ENCODE results near the gene ME2. TPM values are rescaled to one million over a fixed set of nuclear protein-coding genes. Genes with fewer than 3 reads are reported as not detected.
"Not testable (repeated sequence)": the region's sequence is repeated elsewhere in the genome, so short reads cannot be mapped to it uniquely, and the experiment has no call there.

ME2 gene
- polyA plus RNA-seq (2013, experiment 1 of 4) = 80.0 TPM
- 68.7 TPM for polyA plus RNA-seq (2013, experiment 2 of 4)
- polyA plus RNA-seq (2013, experiment 3 of 4) = 65.6 TPM
- polyA plus RNA-seq (2013, experiment 4 of 4) = 70.1 TPM

GRCh38 chr18:50878345-50879301 is at the start of gene ME2:
TSS of gene ME2 (plus strand) at chr18:50879118. CDS start at chr18:50895821, 16,703 bp downstream.
- no peaks in the 10 kb centered on the region for H3K27me3 ChIP-seq (ENCODE audit: control insufficient read depth, insufficient read depth, low read length, poor library complexity, severe bottlenecking)
- H3K4me3 ChIP-seq (ENCODE audit: insufficient read depth, low read depth, low read length) = peak within 1 kb of the TSS; percentile 77
- H3K36me3 ChIP-seq (ENCODE audit: control insufficient read depth, insufficient read depth, low read length) = no peaks in the 10 kb centered on the region
- H3K9me3 ChIP-seq (ENCODE audit: control insufficient read depth, low read length) = no peaks in the 10 kb centered on the region
- H3K27ac ChIP-seq (ENCODE audit: insufficient read depth, low read depth, low read length, poor library complexity, severe bottlenecking) = peak within 1 kb of the TSS; percentile 81
- WGBS, 2 experiments = 2% methylated on average over 78 of the region's 78 CpGs
- peaks cover 14% of the 10 kb centered on the region for H3K4me1 ChIP-seq (ENCODE audit: control insufficient read depth, insufficient read depth, low read length)

- 85 to 89% methylated on average over 5 of the region's 5 CpGs for WGBS, 2 experiments
- H3K4me1 ChIP-seq (ENCODE audit: control insufficient read depth, insufficient read depth, low read length) = no peaks in the 10 kb centered on the region
- H3K36me3 ChIP-seq (ENCODE audit: control insufficient read depth, insufficient read depth, low read length) = no peaks in the 10 kb centered on the region
- H3K4me3 ChIP-seq (ENCODE audit: insufficient read depth, low read depth, low read length) = no peak overlapping the region
- no peaks in the 10 kb centered on the region for H3K9me3 ChIP-seq (ENCODE audit: control insufficient read depth, low read length)
- H3K27ac ChIP-seq (ENCODE audit: insufficient read depth, low read depth, low read length, poor library complexity, severe bottlenecking) = no peak overlapping the region
- no peaks in the 10 kb centered on the region for H3K27me3 ChIP-seq (ENCODE audit: control insufficient read depth, insufficient read depth, low read length, poor library complexity, severe bottlenecking)
These were observed 49.3 kb upstream of the ME2 start for GRCh38 chr18:50829644-50830043.

- 94 to 96% methylated on average over 5 of the region's 5 CpGs for WGBS, 2 experiments
- H3K9me3 ChIP-seq (ENCODE audit: control insufficient read depth, low read length) = no peaks in the 10 kb centered on the region
- H3K27me3 ChIP-seq (ENCODE audit: control insufficient read depth, insufficient read depth, low read length, poor library complexity, severe bottlenecking) = no peaks in the 10 kb centered on the region
- no peak overlapping the region for H3K4me3 ChIP-seq (ENCODE audit: insufficient read depth, low read depth, low read length)
- H3K27ac ChIP-seq (ENCODE audit: insufficient read depth, low read depth, low read length, poor library complexity, severe bottlenecking) = no peak overlapping the region
- H3K36me3 ChIP-seq (ENCODE audit: control insufficient read depth, insufficient read depth, low read length) = no peaks in the 10 kb centered on the region
- no peaks in the 10 kb centered on the region for H3K4me1 ChIP-seq (ENCODE audit: control insufficient read depth, insufficient read depth, low read length)
These were observed 48.4 kb upstream of the ME2 start for GRCh38 chr18:50830544-50830943.

GRCh38 chr18:50832754-50833153 is 46.2 kb upstream of the ME2 start:
- WGBS, 2 experiments = 89 to 90% methylated on average over 2 of the region's 2 CpGs
- H3K36me3 ChIP-seq (ENCODE audit: control insufficient read depth, insufficient read depth, low read length) = no peaks in the 10 kb centered on the region

GRCh38 chr18:50833496-50833895 is 45.4 kb upstream of the ME2 start:
- not testable (repeated sequence) for H3K27ac ChIP-seq (ENCODE audit: insufficient read depth, low read depth, low read length, poor library complexity, severe bottlenecking); H3K27me3 ChIP-seq (ENCODE audit: control insufficient read depth, insufficient read depth, low read length, poor library complexity, severe bottlenecking); H3K4me3 ChIP-seq (ENCODE audit: insufficient read depth, low read depth, low read length); H3K9me3 ChIP-seq (ENCODE audit: control insufficient read depth, low read length); H3K4me1 ChIP-seq (ENCODE audit: control insufficient read depth, insufficient read depth, low read length); H3K36me3 ChIP-seq (ENCODE audit: control insufficient read depth, insufficient read depth, low read length)
- 96 to 97% methylated on average over 7 of the region's 7 CpGs for WGBS, 2 experiments

More at GRCh38 chr18:50832754-50833153, 46.2 kb upstream of the ME2 start:
- H3K27ac ChIP-seq (ENCODE audit: insufficient read depth, low read depth, low read length, poor library complexity, severe bottlenecking) = no peak overlapping the region
- no peaks in the 10 kb centered on the region for H3K9me3 ChIP-seq (ENCODE audit: control insufficient read depth, low read length)
- no peaks in the 10 kb centered on the region for H3K4me1 ChIP-seq (ENCODE audit: control insufficient read depth, insufficient read depth, low read length)
- no peak overlapping the region for H3K4me3 ChIP-seq (ENCODE audit: insufficient read depth, low read depth, low read length)
- no peaks in the 10 kb centered on the region for H3K27me3 ChIP-seq (ENCODE audit: control insufficient read depth, insufficient read depth, low read length, poor library complexity, severe bottlenecking)

GRCh38 chr18:50836521-50836957 is 42.4 kb upstream of the ME2 start:
- Histone ChIP-seq H3K4me3 (ENCODE audit: insufficient read depth, low read depth, low read length) (no peak overlapping the region), H3K27ac (ENCODE audit: insufficient read depth, low read depth, low read length, poor library complexity, severe bottlenecking) (no peak overlapping the region), H3K36me3 (ENCODE audit: control insufficient read depth, insufficient read depth, low read length) (no peaks in the 10 kb centered on the region), H3K27me3 (ENCODE audit: control insufficient read depth, insufficient read depth, low read length, poor library complexity, severe bottlenecking) (no peaks in the 10 kb centered on the region), H3K9me3 (ENCODE audit: control insufficient read depth, low read length) (no peaks in the 10 kb centered on the region), H3K4me1 (ENCODE audit: control insufficient read depth, insufficient read depth, low read length) (no peaks in the 10 kb centered on the region)
- WGBS, 2 experiments = 97% methylated on average over 2 of the region's 2 CpGs

GRCh38 chr18:50839341-50839740 is 39.6 kb upstream of the ME2 start:
- Histone ChIP-seq H3K27me3 (ENCODE audit: control insufficient read depth, insufficient read depth, low read length, poor library complexity, severe bottlenecking) (no peaks in the 10 kb centered on the region), H3K36me3 (ENCODE audit: control insufficient read depth, insufficient read depth, low read length) (no peaks in the 10 kb centered on the region), H3K4me1 (ENCODE audit: control insufficient read depth, insufficient read depth, low read length) (no peaks in the 10 kb centered on the region), H3K9me3 (ENCODE audit: control insufficient read depth, low read length) (no peaks in the 10 kb centered on the region), H3K27ac (ENCODE audit: insufficient read depth, low read depth, low read length, poor library complexity, severe bottlenecking) (no peak overlapping the region), H3K4me3 (ENCODE audit: insufficient read depth, low read depth, low read length) (no peak overlapping the region)
- WGBS, 2 experiments = 96% methylated on average over 2 of the region's 2 CpGs

- H3K36me3 ChIP-seq (ENCODE audit: control insufficient read depth, insufficient read depth, low read length) = no peaks in the 10 kb centered on the region
- WGBS, 2 experiments = 91 to 92% methylated on average over 3 of the region's 3 CpGs
- H3K4me1 ChIP-seq (ENCODE audit: control insufficient read depth, insufficient read depth, low read length) = no peaks in the 10 kb centered on the region
- H3K27ac ChIP-seq (ENCODE audit: insufficient read depth, low read depth, low read length, poor library complexity, severe bottlenecking) = no peak overlapping the region
- no peak overlapping the region for H3K4me3 ChIP-seq (ENCODE audit: insufficient read depth, low read depth, low read length)
- no peaks in the 10 kb centered on the region for H3K9me3 ChIP-seq (ENCODE audit: control insufficient read depth, low read length)
- no peaks in the 10 kb centered on the region for H3K27me3 ChIP-seq (ENCODE audit: control insufficient read depth, insufficient read depth, low read length, poor library complexity, severe bottlenecking)
These were observed 38.9 kb upstream of the ME2 start for GRCh38 chr18:50839996-50840395.

- H3K36me3 ChIP-seq (ENCODE audit: control insufficient read depth, insufficient read depth, low read length) = no peaks in the 10 kb centered on the region
- 44 to 55% methylated on average over 1 of the region's 1 CpG for WGBS, 2 experiments
- H3K4me3 ChIP-seq (ENCODE audit: insufficient read depth, low read depth, low read length) = no peak overlapping the region
- no peaks in the 10 kb centered on the region for H3K9me3 ChIP-seq (ENCODE audit: control insufficient read depth, low read length)
- H3K27me3 ChIP-seq (ENCODE audit: control insufficient read depth, insufficient read depth, low read length, poor library complexity, severe bottlenecking) = no peaks in the 10 kb centered on the region
- H3K27ac ChIP-seq (ENCODE audit: insufficient read depth, low read depth, low read length, poor library complexity, severe bottlenecking) = no peak overlapping the region
- no peaks in the 10 kb centered on the region for H3K4me1 ChIP-seq (ENCODE audit: control insufficient read depth, insufficient read depth, low read length)
These were observed 36.1 kb upstream of the ME2 start for GRCh38 chr18:50842846-50843245.

GRCh38 chr18:50844554-50844953 is 34.4 kb upstream of the ME2 start:
- Histone ChIP-seq H3K27me3 (ENCODE audit: control insufficient read depth, insufficient read depth, low read length, poor library complexity, severe bottlenecking) (no peaks in the 10 kb centered on the region), H3K4me3 (ENCODE audit: insufficient read depth, low read depth, low read length) (no peak overlapping the region), H3K9me3 (ENCODE audit: control insufficient read depth, low read length) (no peaks in the 10 kb centered on the region), H3K27ac (ENCODE audit: insufficient read depth, low read depth, low read length, poor library complexity, severe bottlenecking) (no peak overlapping the region), H3K4me1 (ENCODE audit: control insufficient read depth, insufficient read depth, low read length) (no peaks in the 10 kb centered on the region), H3K36me3 (ENCODE audit: control insufficient read depth, insufficient read depth, low read length) (no peaks in the 10 kb centered on the region)
- 96% methylated on average over 5 of the region's 6 CpGs for WGBS, 2 experiments

All from ectodermal cell (in vitro differentiated cells).